Stimulated activated CD4-positive, alpha-beta T cell treated with anti-CD3 and anti-CD28 coated beads, Interleukin-4, amount 100 ng/mL, for 4 hours (primary cell): ENCODE measurements around the gene TMEM167A.
"Not testable (repeated sequence)": the region's sequence is repeated elsewhere in the genome, so short reads cannot be mapped to it uniquely, and the experiment has no call there.

Experiments
- DNase-seq, 2 experiments: peaks; one replicate each; pipeline ENCODE4 v3.0.0-alpha.2; 2020

The TMEM167A gene

GRCh38 chr5:83085106-83085505 is 7.9 kb upstream of the TMEM167A start:
- DNase-seq = no peak

- DNase-seq = no peak
Observed at GRCh38 chr5:83084336-83084735, 7.1 kb upstream of the TMEM167A start.

GRCh38 chr5:83082750-83083149 is 5.6 kb upstream of the TMEM167A start:
- DNase-seq = no peak

GRCh38 chr5:83077662-83078261 is 568 bp upstream of the TMEM167A start:
- no peak for DNase-seq

- no peak for DNase-seq
Observed at GRCh38 chr5:83072966-83073365, 4.2 kb downstream of the TMEM167A start.

- no peak for DNase-seq
Observed at GRCh38 chr5:83071286-83072051, 5.7 kb downstream of the TMEM167A start.

GRCh38 chr5:83069096-83069799 is 7.9 kb downstream of the TMEM167A start:
- no peak for DNase-seq

- DNase-seq = not testable (repeated sequence)
Observed at GRCh38 chr5:83067377-83067776, 9.8 kb downstream of the TMEM167A start.

- no peak for DNase-seq
Observed at GRCh38 chr5:83066548-83067110, 10.6 kb downstream of the TMEM167A start.

- DNase-seq = no peak
Observed at GRCh38 chr5:83059341-83059740, 17.9 kb downstream of the TMEM167A start.

- DNase-seq = no peak
Observed at GRCh38 chr5:83058726-83059125, 18.5 kb downstream of the TMEM167A start.

GRCh38 chr5:83055166-83055565 is 22.0 kb downstream of the TMEM167A start:
- no peak for DNase-seq

- DNase-seq = no peak
Observed at GRCh38 chr5:83050723-83051340, 26.4 kb downstream of the TMEM167A start.

GRCh38 chr5:83049370-83049885 is 27.8 kb downstream of the TMEM167A start:
- no peak for DNase-seq

GRCh38 chr5:83048811-83049210 is 28.4 kb downstream of the TMEM167A start:
- no peak for DNase-seq

- DNase-seq = no peak
Observed at GRCh38 chr5:83048277-83048676, 28.9 kb downstream of the TMEM167A start.

GRCh38 chr5:83044926-83045325 is 32.3 kb downstream of the TMEM167A start:
- no peak for DNase-seq

- DNase-seq = no peak
Observed at GRCh38 chr5:83042507-83042906, 34.7 kb downstream of the TMEM167A start.

GRCh38 chr5:83038924-83039323 is 38.3 kb downstream of the TMEM167A start:
- DNase-seq = no peak

GRCh38 chr5:83036991-83037575 is 40.1 kb downstream of the TMEM167A start:
- DNase-seq = no peak

- DNase-seq = no peak
Observed at GRCh38 chr5:83035373-83036100, 41.7 kb downstream of the TMEM167A start.
